HepG2 (cell line): ENCODE measurements around the gene NUDT2. TPM values are rescaled to one million over a fixed set of nuclear protein-coding genes. Genes with fewer than 3 reads are reported as not detected.

Experiments
- DPF2 ChIP-seq: sonication (generic); formaldehyde crosslinking; IDR thresholded peaks from 2 replicates; pipeline ENCODE4 v1.4.0; 2020; ENCODE audit warnings: mild to moderate bottlenecking, low read depth, missing genetic modification reagents, borderline replicate concordance
- DR1 ChIP-seq: sonication (generic); formaldehyde crosslinking; IDR thresholded peaks from 2 replicates; pipeline ENCODE4 v1.8.0; 2021; ENCODE audit warnings: mild to moderate bottlenecking, missing genetic modification reagents, inconsistent platforms
- HOXA7 ChIP-seq: sonication (generic); formaldehyde crosslinking; IDR thresholded peaks from 2 replicates; pipeline ENCODE4 v1.8.1; 2022; ENCODE audit warnings: mild to moderate bottlenecking, missing genetic modification reagents, moderate library complexity
- IRX3 ChIP-seq: sonication (generic); formaldehyde crosslinking; IDR thresholded peaks from 2 replicates; pipeline ENCODE4 v1.8.1; 2023; ENCODE audit warnings: mild to moderate bottlenecking, low read depth, missing genetic modification reagents, borderline replicate concordance
- ISL2 ChIP-seq: sonication (generic); formaldehyde crosslinking; IDR thresholded peaks from 2 replicates; pipeline ENCODE4 v1.5.0; 2020; ENCODE audit warnings: missing genetic modification reagents
- POLR2AphosphoS5 ChIP-seq: IDR thresholded peaks from 2 replicates; pipeline ENCODE4 v1.6.1; 2012; ENCODE audit warnings: low read depth, low read length
- ZMYM3 ChIP-seq: sonication (generic); formaldehyde crosslinking; IDR thresholded peaks from 2 replicates; pipeline ENCODE4 v1.5.1; 2020; ENCODE audit warnings: mild to moderate bottlenecking, missing genetic modification reagents
- ZNF567 ChIP-seq: sonication (generic); formaldehyde crosslinking; IDR thresholded peaks from 2 replicates; pipeline ENCODE4 v1.8.1; 2023; ENCODE audit warnings: mild to moderate bottlenecking, missing genetic modification reagents, borderline replicate concordance
- ZNF670 ChIP-seq: sonication (generic); formaldehyde crosslinking; IDR thresholded peaks from 2 replicates; pipeline ENCODE4 v1.8.0; 2022; ENCODE audit warnings: mild to moderate bottlenecking, missing genetic modification reagents, borderline replicate concordance
- ZNF883 ChIP-seq: sonication (generic); formaldehyde crosslinking; IDR thresholded peaks from 2 replicates; pipeline ENCODE4 v1.5.1; 2020; ENCODE audit warnings: mild to moderate bottlenecking, missing genetic modification reagents; ENCODE audit errors: not compliant biosample characterization
- polyA plus RNA-seq, 8 experiments: library from polyadenylated mRNA; depleted of rRNA in 3 of 8; stranded (reverse) in 7 of 8; unstranded in 1 of 8; fragments of >200 nt; fragmentation: Illumina TruSeq in 4 of 8; extraction: Trizol in 4 of 8; gene quantifications; 2 replicates each; pipeline versions ENCODE4 v1.2.1 to v1.2.3, GENCODE V29; 2011 to 2016; ENCODE audit warnings: low read depth in 4 of 8, missing spikeins in 1 of 8, mixed read lengths in 1 of 8; ENCODE audit not compliant: insufficient read depth in 1 of 8
- total RNA-seq, 5 experiments: library from RNA; depleted of rRNA; stranded (reverse); fragments of >200 nt; fragmentation: Illumina TruSeq; extraction: Trizol; gene quantifications; 2 replicates each; pipeline ENCODE4 v1.2.3, GENCODE V29; 2016; ENCODE audit warnings: low read depth in 1 of 5
- TF ChIP-seq, protein P1 (sequence below): sonication (generic); formaldehyde crosslinking; IDR thresholded peaks from 2 replicates; pipeline ENCODE4 v1.4.0; 2020; ENCODE audit warnings: low read depth, missing genetic modification reagents
- TF ChIP-seq, protein P2 (sequence below): sonication (generic); formaldehyde crosslinking; IDR thresholded peaks from 2 replicates; pipeline ENCODE4 v1.9.0; 2022; ENCODE audit warnings: missing genetic modification reagents, mild to moderate bottlenecking, borderline replicate concordance
- TF ChIP-seq, protein P3 (sequence below): sonication (generic); formaldehyde crosslinking; IDR thresholded peaks from 2 replicates; pipeline ENCODE4 v1.4.0; 2020; ENCODE audit warnings: missing genetic modification reagents, borderline replicate concordance
- TF ChIP-seq, protein P4 (sequence below): sonication (generic); formaldehyde crosslinking; IDR thresholded peaks from 2 replicates; pipeline ENCODE4 v1.4.0; 2020; ENCODE audit warnings: missing genetic modification reagents, borderline replicate concordance
- TF ChIP-seq, protein P5 (sequence below): IDR thresholded peaks from 2 replicates; pipeline ENCODE4 v1.6.1; 2016; ENCODE audit warnings: missing biosample characterization, missing genetic modification reagents, low read depth

The NUDT2 gene
- total and polyA plus RNA-seq, 2 of the 13 experiments (the other 11 are each of a cell fraction or from before 2014, with no cell fraction given): 19.9 to 24.6 TPM

DNA sequence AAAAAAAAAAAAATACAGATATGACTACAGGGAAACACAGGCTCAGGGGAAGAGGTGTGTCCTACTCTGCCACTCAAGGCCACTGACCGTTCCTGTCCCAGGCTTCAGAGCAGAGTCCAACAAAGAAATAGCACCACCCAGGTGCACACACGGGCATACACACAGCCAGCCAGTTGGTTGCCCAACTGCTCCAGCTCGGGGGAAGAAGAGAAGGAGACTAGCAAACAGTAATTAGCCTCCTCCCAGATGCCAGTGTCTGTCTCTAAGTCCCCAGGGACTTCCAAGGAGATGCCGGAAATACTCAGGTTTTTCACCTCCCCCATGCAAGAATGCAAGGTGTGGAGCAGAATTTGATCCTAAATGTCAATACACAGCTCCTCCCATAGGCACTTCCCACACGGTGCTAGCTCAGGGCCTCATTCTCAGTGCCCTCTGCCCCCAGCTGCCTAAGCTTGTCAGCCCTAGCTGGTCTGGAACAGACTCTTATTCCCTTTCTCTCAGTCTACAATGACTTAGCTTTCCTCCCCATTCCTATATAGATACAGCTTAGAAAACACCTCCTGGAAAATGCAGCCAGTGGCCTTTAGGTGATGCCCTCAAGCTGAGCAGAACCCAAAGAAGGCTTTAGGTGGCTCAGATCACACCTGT lies 45.7 kb downstream of the NUDT2 start (continued):
- peak; percentile 75 for TF ChIP-seq POLR2AphosphoS5
- TF ChIP-seq DR1: no peak
- no peak for TF ChIP-seq ZNF670 (CRISPR knock-in tag)
- TF ChIP-seq, protein P1, sequence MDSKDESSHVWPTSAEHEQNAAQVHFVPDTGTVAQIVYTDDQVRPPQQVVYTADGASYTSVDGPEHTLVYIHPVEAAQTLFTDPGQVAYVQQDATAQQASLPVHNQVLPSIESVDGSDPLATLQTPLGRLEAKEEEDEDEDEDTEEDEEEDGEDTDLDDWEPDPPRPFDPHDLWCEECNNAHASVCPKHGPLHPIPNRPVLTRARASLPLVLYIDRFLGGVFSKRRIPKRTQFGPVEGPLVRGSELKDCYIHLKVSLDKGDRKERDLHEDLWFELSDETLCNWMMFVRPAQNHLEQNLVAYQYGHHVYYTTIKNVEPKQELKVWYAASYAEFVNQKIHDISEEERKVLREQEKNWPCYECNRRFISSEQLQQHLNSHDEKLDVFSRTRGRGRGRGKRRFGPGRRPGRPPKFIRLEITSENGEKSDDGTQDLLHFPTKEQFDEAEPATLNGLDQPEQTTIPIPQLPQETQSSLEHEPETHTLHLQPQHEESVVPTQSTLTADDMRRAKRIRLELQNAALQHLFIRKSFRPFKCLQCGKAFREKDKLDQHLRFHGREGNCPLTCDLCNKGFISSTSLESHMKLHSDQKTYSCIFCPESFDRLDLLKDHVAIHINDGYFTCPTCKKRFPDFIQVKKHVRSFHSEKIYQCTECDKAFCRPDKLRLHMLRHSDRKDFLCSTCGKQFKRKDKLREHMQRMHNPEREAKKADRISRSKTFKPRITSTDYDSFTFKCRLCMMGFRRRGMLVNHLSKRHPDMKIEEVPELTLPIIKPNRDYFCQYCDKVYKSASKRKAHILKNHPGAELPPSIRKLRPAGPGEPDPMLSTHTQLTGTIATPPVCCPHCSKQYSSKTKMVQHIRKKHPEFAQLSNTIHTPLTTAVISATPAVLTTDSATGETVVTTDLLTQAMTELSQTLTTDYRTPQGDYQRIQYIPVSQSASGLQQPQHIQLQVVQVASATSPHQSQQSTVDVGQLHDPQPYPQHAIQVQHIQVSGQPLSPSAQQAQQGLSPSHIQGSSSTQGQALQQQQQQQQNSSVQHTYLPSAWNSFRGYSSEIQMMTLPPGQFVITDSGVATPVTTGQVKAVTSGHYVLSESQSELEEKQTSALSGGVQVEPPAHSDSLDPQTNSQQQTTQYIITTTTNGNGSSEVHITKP (CRISPR knock-in tag): peak; percentile 29; the same call in 1 of the 2 replicates
- no peak for TF ChIP-seq ZNF567 (CRISPR knock-in tag)
- no peak for TF ChIP-seq ISL2 (CRISPR knock-in tag)
- TF ChIP-seq ZNF883 (CRISPR knock-in tag): no peak
- TF ChIP-seq ZMYM3 (CRISPR knock-in tag): no peak; the same call in 1 of the 2 replicates
- TF ChIP-seq, protein P2, sequence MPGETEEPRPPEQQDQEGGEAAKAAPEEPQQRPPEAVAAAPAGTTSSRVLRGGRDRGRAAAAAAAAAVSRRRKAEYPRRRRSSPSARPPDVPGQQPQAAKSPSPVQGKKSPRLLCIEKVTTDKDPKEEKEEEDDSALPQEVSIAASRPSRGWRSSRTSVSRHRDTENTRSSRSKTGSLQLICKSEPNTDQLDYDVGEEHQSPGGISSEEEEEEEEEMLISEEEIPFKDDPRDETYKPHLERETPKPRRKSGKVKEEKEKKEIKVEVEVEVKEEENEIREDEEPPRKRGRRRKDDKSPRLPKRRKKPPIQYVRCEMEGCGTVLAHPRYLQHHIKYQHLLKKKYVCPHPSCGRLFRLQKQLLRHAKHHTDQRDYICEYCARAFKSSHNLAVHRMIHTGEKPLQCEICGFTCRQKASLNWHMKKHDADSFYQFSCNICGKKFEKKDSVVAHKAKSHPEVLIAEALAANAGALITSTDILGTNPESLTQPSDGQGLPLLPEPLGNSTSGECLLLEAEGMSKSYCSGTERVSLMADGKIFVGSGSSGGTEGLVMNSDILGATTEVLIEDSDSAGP (CRISPR knock-in tag): peak; percentile 31; the same call in 1 of the 2 replicates
- TF ChIP-seq, protein P3, sequence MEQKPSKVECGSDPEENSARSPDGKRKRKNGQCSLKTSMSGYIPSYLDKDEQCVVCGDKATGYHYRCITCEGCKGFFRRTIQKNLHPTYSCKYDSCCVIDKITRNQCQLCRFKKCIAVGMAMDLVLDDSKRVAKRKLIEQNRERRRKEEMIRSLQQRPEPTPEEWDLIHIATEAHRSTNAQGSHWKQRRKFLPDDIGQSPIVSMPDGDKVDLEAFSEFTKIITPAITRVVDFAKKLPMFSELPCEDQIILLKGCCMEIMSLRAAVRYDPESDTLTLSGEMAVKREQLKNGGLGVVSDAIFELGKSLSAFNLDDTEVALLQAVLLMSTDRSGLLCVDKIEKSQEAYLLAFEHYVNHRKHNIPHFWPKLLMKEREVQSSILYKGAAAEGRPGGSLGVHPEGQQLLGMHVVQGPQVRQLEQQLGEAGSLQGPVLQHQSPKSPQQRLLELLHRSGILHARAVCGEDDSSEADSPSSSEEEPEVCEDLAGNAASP (CRISPR knock-in tag): peak; percentile 74
- TF ChIP-seq, protein P4, sequence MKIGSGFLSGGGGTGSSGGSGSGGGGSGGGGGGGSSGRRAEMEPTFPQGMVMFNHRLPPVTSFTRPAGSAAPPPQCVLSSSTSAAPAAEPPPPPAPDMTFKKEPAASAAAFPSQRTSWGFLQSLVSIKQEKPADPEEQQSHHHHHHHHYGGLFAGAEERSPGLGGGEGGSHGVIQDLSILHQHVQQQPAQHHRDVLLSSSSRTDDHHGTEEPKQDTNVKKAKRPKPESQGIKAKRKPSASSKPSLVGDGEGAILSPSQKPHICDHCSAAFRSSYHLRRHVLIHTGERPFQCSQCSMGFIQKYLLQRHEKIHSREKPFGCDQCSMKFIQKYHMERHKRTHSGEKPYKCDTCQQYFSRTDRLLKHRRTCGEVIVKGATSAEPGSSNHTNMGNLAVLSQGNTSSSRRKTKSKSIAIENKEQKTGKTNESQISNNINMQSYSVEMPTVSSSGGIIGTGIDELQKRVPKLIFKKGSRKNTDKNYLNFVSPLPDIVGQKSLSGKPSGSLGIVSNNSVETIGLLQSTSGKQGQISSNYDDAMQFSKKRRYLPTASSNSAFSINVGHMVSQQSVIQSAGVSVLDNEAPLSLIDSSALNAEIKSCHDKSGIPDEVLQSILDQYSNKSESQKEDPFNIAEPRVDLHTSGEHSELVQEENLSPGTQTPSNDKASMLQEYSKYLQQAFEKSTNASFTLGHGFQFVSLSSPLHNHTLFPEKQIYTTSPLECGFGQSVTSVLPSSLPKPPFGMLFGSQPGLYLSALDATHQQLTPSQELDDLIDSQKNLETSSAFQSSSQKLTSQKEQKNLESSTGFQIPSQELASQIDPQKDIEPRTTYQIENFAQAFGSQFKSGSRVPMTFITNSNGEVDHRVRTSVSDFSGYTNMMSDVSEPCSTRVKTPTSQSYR (CRISPR knock-in tag): peak; percentile 86
- TF ChIP-seq DPF2 (CRISPR knock-in tag): peak; percentile 58
- TF ChIP-seq, protein P5, sequence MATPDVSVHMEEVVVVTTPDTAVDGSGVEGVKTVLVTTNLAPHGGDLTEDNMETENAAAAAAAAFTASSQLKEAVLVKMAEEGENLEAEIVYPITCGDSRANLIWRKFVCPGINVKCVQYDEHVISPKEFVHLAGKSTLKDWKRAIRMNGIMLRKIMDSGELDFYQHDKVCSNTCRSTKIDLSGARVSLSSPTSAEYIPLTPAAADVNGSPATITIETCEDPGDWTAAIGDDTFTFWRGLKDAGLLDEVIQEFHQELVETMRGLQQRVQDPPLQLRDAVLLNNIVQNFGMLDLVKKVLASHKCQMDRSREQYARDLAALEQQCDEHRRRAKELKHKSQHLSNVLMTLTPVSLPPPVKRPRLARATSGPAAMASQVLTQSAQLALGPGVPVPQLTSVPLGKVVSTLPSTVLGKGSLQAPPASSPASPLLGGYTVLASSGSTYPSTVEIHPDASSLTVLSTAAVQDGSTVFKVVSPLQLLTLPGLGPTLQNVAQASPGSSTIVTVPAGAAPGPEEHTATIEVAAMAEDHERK (CRISPR knock-in tag): no peak
- no peak for TF ChIP-seq HOXA7 (CRISPR knock-in tag)
- TF ChIP-seq IRX3 (CRISPR knock-in tag): no peak
